HG03571 (cell line): ENCODE data around the gene UNC119.
"Not testable (repeated sequence)": the region's sequence is repeated elsewhere in the genome, so short reads cannot be mapped to it uniquely, and the experiment has no call there.

Experiments
- ATAC-seq: cut with Tn5 transposase; IDR thresholded peaks from one replicate; pipeline ENCODE4 v1.9.1; 2021; ENCODE audit not compliant: unreplicated experiment

The UNC119 gene

GRCh38 chr17:28523186-28523585, 29.2 kb downstream of the UNC119 start:
- no peak for ATAC-seq

GRCh38 chr17:28522281-28522680, 30.1 kb downstream of the UNC119 start:
- not testable (repeated sequence) for ATAC-seq

- ATAC-seq = no peak
Measured at GRCh38 chr17:28521311-28522085, 30.9 kb downstream of the UNC119 start.

DNA sequence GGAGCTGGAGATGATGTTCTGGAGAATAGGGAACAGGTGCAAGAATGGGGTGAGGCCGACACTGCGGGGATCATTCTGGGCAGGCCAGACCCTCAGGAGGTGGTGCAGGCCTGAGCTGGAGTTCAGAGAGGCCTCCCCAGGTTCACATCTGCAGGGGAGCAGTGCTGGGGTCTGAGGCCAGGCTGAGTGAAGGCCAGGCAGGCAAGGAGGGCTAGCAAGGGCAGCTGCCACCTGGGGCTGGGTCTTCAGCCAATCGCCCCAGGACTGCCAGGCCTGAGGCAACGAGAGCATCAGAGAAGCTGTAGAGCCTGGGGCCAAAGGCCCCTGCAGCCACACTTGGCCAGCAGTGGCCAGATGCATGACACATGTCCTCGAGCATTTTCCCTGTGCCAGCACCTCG, 31.7 kb downstream of the UNC119 start:
- ATAC-seq = no peak

DNA sequence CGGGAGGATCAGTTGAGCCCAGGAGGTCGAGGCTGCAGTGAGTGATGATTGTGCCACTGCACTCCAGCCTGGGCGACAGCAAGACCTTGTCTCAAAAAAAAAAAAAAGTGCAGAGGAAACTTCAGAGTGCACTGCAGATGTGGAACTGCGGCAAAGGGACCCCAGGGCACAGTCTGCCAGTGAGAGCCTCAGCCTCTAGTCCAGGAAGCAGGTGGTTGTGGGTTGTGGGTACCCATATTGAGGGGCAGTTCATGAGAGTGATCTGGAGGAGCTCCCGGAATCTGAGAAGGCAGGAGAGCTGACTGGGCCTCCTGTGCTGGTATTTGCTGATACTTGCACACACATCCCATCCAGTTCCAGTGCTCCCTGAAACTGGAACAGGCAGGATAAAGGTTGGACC, 33.2 kb downstream of the UNC119 start:
- ATAC-seq = no peak

DNA sequence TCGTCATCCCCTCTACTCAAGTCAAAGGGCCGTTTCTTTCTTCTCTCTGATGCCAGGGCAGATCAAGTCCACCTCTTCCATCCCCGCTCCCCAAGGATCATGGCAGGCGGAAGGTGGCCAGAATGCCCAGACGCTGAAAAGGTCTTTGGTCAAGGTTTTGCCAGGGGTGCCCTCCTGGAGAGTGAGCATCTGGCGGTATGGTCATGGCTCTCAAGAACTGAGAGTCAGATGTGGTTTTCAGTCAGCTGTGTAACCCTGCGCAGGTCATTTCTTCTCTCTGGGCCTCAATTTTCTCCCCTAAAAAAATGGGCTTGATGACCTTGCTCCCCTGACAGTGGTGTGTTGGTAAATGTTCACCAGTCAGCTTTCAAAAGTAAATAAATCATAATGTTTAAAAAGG, 33.8 kb downstream of the UNC119 start:
- ATAC-seq = no peak

DNA sequence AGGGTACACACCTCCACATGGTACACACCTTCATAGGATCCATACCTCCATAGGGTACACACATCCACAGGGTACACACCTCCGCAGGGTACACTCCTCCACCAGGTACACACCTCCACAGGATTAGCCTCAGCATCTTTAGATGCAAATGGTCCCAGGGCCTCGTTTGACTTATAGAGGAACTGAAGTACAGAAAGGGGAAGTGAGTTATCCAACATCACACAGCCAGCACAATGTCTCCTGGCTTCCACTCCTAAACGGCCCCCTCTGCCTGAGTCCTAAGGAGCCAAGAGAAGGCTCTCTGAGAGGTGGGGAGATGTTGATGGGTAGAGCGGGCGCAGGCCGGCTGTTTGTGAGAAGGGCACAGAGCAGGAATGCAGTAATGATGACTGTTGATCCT, 34.3 kb downstream of the UNC119 start:
- ATAC-seq = no peak

DNA sequence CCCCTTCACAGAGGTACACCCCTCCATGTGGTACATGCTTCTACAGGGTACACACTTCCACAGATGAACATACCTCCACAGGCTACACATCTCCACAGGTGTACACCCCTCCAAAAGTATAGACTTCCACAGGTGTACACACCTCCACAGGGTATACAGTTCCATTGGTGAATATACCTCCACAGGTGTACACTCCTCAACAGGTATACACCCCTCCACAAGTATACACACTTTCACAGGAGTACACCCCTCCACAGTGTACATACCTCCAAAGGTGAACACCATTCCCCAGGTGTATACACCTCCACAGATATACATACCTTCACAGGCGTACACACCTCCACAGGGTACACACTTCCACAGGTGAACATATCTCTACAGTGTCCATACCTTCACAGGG, 36.9 kb downstream of the UNC119 start:
- ATAC-seq = no peak

- no peak for ATAC-seq
Measured at GRCh38 chr17:28514561-28515002, 37.8 kb downstream of the UNC119 start.

DNA sequence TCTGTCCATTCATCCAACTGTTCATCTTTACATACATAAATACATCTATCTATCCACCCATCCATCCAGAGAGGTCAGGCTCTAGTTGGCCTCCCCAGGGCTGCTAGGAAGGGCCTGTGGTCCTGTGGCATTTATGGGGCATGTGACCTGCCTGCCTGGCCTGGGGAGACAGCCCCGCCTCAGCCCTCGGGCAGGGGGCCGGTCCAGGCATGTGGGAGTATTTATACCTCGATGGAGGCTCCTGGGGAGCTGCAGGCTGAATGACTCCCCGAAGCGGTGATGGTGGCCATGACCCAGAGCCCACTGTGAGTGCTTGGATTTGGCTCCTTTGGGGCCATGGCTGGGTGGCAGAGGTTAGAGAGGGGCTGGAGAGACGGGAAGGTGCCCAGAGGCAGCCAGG, 38.9 kb downstream of the UNC119 start:
- no peak for ATAC-seq

- no peak for ATAC-seq
Measured at GRCh38 chr17:28511858-28512461, 40.5 kb downstream of the UNC119 start.

DNA sequence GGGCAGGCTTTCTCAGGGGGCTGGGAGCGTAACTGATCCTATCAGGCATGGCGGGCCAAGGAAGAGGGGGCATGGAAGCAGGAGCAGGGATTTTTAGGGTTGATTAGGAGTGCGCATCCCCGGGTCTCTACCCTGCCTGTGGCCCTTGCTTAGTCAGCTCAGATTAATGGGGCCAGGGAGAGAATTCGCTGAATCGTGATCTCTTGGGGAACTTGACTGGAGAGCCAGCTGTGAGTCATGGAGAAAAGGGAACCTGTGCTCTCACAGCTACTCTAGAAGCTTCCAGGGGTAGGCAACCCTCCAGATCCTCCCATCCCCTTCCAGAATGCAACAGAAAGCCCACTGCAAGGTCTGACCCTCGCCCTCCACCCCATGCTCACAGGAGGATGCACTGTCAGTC, 42.6 kb downstream of the UNC119 start:
- ATAC-seq = no peak

DNA sequence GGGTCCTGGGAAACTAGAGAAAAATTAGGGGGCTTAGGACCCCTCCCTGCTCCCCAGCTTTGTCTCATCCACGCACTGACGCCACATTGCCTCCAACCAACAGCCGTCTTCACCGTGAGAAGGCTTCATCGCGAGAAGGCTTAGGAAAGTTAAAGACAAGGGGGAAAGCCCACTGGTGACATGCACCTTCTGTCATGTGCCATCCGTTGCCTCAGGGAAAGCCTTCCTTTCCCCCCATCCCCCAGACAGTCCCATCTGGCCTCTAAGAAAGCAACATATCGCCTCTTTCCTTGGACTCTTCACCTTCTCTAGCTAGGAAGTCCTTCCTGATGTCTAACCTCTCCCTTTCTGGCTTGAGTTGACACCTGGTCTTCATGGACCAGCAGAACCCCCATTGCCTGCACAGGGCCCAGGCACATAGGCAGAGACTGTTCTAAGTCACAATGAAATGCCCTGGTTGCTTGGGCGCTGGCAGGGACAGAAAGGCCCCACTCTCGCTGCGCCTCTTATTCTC, 44.2 kb downstream of the UNC119 start:
- ATAC-seq = no peak

- ATAC-seq = no peak
Measured at GRCh38 chr17:28507567-28508203, 44.7 kb downstream of the UNC119 start.

- no peak for ATAC-seq
Measured at GRCh38 chr17:28506763-28507487, 45.5 kb downstream of the UNC119 start.

DNA sequence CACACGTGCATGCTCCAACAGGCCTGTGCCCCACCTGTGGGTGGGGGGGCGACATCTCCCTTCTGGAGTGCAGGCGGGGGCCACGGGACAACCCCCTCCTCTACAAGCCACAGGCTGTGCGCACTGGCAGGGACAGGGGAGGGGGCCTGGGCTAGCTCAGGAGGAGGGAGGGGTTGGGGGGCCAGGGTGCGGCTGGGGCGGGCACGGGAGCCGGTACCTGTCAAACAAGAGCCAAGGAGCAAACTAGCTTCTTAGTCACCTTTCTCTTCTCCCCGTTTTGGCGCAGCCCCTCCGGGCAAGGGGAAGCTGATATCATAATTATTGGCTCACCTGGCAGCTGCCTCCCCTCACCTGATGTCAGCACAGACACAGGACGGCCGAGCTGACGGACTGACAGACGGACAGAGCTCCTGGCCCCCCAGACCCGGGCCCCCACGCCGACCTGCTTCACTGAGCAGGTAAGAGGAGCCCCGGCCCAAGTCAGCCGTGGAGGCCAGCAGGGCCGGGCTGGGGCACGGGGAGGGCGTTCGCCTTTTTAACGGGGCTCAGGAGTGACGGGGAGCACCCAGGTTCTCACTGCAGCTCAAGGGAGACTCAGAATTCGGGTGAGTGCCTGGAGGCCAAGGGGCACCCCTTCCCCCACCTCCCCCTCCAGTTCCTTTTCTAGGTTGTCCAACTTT, 46.3 kb downstream of the UNC119 start, which contains the start of gene FOXN1:
FOXN1 (plus strand) TSS at position 363 of the 680 bp plus-strand sequence. CDS start 17,622 bp downstream, outside the sequence.
- no peak for ATAC-seq

DNA sequence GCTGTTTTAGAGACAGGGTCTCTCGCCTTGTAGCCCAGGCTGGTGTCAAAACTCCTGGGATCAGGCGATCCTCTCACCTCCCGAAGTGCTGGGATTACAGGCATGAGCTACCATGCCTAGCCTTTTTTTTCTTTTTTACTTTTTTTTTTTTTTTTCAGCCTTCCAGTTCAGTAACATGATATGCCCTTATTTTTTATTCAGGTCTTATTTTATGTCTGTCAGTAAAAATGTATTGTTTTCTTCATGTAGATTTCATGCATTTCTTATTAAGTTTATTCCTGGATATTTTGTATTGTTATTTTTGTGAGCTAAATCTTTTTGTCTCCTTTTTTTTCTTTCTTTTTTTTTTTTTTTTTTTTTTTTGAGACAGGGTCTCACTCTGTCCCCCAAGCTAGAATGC, 49.0 kb downstream of the UNC119 start:
- no peak for ATAC-seq

DNA sequence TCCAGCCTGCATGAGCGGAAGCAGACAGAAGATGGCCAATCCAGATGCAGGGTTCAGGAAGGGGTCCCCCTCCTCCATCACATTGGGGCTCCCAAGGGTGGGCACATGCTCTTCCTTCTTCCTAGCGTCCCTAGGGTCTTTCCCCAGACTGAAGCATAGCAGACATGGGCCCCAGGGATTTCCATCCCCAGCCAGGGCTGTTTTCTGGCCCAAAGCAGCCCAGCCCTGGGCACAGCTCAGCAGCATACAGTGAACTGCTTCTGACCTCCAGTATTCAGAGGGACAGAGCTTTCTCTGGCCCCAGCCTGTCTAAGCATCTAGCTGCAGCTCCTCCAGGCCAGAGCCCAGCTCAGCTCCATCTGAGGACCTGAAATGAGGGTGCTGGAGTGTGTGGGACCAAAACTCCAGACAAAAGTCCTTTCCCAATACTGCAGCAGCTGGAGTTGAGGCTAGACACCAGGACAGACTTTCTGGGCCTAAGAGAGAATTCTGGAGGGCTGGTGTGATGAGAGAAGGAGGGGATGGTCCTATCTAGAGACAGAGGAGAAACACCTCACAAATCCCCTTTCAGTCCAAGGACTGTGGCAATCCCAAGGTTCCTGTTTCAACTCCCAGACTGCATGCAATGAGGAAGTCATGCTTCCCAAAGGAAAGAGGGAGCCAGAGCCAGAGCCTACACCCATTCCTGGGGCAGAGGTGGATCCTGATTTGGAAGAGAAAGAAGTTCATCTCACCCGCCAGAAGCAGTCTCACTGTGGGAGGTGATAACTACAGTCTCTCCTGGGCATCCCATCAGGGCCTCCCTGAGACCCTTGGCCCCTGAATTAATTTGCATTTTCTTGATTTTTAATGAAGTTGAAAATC, 50.8 kb downstream of the UNC119 start:
- ATAC-seq = no peak

- ATAC-seq = no peak
Measured at GRCh38 chr17:28500712-28501379, 51.6 kb downstream of the UNC119 start.
